GM21529 (cell line): ENCODE results near the gene LITAF.
A peak's percentile ranks its signal among the peaks of the same experiment; 100 is the strongest.
"Not testable (repeated sequence)": the region's sequence is repeated elsewhere in the genome, so short reads cannot be mapped to it uniquely, and the experiment has no call there.

Source experiments
- ATAC-seq: cut with Tn5 transposase; IDR thresholded peaks from one replicate; pipeline ENCODE4 v1.9.1; 2021; ENCODE audit not compliant: unreplicated experiment

Gene LITAF

DNA sequence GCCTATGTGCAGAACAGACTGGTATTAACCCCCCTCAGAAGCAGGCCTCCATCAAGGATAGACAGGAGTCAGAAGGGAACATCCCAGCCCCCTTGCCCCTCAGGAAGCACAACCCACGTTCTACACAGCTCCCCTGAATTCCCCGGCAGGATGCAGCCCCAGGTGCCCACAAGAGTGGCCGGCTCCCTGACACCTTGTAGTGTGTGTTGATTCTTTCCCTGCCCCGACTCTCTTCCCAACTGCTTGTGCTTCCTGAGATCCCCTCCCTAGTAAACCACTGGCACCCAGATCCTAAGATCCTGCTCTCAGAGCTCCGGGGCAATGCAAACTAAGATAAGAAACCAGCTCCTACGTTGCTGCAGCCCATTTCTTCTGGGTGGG is 34.8 kb upstream of the LITAF start:
- no peak for ATAC-seq

DNA sequence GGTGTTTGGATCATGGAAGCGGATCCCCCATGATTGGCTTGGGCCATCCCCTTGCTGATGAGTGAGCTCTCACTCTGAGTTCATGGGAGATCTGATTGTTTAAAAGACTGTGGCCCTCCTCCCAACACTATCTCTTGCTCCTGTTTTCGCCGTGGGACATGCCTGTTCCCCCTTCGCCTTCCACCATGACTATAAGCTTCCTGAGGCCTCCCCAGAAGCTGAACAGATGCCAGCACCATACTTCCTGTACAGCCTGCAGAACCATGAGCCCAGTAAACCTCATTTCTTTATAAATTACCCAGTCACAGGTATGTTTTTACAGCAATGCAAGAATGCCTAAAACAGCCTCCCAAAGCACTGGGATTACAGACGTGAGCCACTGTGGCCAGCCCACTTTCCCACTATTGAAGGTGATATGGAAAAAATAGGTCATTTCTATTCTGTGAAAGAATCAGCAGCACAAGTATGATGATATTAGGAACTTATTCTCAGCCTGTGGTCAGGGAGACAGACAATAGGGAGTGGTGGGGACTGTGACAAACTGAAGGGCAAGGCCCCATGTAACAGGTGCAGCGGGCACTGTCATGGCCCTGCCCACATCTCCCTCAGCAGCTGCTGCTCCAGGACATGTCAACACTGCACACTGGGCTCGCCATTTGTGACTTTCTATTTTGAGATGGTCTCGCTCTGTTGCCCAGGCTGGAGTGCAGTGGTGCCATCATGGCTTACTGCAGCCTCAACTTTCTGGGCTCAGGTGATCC is 33.7 kb upstream of the LITAF start:
- no peak for ATAC-seq

GRCh38 chr16:11619327-11619851 is 32.7 kb upstream of the LITAF start:
- ATAC-seq = no peak

DNA sequence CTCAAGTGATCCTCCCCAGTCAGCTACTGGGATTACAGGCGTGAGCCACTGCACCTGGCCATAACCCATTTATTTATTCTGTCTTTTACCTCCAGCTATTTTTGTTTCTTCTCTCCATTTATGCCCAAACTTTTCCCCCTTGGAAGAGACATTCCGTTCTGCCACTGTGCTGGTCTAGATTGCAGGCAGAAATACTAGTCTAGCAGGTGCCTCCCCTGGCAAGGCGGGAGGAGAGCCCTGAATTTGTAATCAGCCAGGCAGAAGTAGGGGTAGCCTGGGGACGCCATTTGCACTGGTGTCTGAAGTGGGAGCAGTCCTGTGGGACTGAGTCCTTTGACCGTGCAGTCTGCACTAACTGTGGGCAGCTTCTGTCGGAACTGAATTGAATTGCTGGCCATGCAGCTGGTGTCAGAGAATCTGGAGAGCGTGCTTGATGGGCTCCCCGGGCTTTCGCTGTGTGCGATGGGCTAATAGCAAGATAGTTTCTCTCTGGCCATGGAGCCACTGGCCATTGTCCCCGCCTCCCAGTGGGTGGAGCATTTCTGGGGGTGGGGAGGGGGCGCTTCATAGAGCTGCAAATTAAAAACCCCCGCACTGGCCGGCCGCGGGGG is 31.5 kb upstream of the LITAF start:
- ATAC-seq = no peak

- no peak for ATAC-seq
Observed at GRCh38 chr16:11615748-11616447, 29.2 kb upstream of the LITAF start.

GRCh38 chr16:11614587-11615175 is 28.0 kb upstream of the LITAF start:
- no peak for ATAC-seq

DNA sequence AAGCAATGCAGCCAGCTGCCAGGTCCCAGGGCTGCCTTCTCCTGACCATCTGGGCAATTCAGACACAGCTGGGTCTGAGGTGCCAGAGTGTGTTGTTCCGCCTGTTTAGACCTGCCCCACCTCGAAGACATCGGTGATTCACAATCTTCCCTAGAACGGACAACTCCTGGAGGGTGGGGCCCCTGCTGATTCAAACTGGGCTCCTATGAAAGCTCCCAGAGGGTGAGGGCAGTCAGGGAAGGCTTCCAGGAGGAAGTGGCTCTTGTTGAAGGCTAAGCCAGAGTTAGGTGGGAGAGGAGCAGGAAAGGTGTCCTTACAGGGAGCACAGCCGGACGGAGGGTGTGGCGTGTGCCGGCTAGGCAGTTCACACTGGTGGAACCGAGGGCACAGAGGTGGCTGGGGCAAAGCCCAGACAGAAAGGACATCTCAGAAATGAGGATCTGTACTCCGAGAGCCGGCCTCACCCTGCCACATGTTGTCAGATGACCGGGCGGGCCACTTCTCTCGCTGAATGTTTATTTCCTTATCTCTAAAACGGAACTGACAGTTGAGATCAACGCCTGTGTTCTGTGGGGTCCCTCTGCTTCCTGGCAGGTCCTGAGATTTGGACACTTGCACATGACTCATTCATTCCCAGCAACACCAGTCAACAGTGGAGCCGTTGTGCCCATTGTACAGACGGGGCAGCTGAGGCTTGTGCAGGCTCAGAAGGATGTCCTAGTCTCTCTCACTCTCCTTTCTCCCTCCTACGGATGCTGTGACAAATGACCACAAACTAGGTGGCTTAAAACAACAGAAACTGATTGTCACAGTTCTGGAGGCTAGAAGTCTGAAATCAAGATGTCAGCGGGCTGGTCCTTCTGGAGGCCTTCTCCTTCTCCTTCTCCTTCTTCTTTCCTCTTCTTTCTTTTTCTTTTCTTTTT is 26.9 kb upstream of the LITAF start:
- peak; percentile 57 for ATAC-seq

DNA sequence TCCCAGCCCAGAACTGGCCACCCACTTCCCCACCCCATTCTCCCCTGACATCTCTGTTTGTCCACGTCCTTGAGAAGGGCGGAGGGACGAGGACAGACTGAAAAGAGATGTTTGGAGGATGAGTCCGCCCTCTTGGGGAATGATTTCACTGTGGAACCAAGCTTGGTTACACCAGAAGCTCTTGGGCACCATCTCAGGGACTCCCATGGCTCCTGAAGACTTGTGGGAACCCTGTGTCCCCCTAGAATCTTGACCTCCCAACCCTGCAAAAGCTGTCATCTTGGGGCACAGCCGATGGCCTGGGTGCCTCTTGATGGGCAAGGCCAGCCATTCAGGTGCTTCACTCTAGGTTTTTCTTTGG is 25.9 kb upstream of the LITAF start:
- ATAC-seq = no peak

DNA sequence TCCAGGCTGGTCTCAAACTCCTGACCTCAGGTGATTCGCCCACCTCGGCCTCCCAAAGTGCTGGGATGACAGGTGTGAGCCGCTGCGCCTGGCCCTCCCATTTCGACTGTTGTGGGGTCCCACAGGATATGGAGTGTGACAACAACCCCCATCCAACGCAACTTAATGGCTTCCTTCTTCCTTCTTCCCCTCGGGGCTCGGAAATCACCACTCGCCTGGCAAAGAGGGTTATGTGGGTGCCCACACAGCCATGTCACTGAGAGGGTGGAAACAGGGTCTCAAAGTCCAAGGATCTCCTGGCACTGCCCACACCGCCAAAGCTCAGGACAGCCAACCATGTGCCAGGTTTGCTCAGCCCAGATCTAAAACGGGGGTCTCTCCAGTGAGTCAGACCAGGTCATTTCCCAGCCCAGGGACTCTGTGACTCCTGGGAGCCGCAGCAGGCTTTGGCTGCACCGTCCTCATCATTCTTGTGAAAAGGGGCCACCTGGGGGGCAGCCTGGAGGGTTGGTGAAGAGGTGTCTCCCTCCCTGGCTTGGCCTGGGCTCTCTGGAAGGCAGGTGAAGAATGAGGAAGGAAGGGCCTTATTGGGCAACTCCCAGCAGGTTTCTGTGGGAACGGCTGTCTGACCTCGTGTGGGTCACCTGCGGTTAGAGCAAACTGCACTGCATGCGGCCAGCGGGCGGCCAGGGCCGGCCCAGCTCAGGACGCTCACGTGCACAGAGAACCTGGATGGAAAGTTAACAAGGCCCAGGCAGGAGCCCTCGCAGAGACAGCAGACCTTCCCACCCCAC is 25.3 kb upstream of the LITAF start:
- no peak for ATAC-seq

- ATAC-seq = no peak
Observed at GRCh38 chr16:11610580-11610979, 23.9 kb upstream of the LITAF start.

DNA sequence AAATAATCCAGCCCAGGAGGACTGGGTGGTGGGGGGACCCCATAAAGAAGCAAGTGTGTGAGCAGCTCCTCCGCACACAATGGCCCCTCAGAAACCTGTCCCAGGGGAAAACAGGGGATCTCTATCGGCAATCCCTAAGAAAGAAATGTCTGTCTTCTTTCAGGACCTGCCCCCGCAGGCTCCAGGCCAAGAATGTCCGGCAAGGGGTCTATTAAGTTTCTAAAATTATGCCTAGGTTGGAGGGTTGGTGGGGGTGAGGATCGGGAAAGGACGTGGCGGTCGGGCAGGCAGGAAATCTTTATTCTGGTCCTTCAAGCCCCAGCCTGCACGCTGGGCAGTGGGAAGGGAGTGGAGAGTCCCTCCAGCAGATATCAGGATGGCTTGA is 23.4 kb upstream of the LITAF start:
- no peak for ATAC-seq

DNA sequence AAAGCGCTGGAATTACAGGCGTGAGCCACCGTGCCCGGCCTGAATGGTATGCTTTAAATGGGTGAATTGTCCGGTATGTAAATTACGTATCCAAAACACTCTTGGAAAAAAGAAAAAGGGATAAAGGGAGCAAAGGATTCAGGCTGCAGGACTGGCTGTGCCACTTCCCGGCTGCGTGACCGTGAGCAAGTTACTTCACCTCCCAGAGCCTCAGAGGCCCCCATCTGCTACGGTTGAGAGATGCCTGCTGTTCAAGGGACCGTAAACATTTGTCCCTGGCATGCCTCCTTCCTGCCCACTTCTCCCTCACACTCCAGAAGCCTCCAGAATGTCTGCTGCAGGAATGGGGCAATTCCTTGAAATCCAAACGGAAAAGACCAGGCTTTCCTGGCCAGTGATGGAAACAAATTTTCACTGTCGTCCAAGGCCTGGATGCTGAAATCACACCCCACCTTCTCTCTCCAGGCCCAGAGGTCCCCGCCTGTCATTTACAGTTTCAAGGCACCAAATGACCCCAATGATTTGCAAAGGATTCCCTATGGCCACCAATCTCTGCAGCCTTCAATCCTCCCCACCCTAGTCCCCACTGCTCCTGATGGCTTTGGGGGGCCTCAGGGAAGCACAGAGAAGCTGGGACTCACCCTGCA is 22.9 kb upstream of the LITAF start:
- ATAC-seq = no peak

- no peak for ATAC-seq
Observed at GRCh38 chr16:11605891-11606290, 19.2 kb upstream of the LITAF start.

DNA sequence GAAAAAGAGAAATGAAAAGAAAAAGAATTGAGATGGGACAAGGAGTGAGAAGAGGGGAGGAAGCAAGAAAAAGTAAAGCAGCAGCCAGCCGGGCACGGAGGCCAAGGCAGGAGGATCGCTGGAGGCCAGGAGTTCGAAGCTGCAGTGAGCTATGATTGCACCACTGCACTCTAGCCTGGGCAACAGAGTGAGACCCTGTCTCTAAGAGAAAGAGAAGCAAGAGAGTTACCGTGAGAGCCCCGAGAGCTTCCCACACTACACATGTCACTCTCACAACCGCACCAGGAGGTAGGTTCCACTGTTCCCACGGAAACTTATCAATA is 18.8 kb upstream of the LITAF start:
- ATAC-seq = no peak

- ATAC-seq = no peak
Observed at GRCh38 chr16:11604783-11605563, 18.3 kb upstream of the LITAF start.

GRCh38 chr16:11604296-11604695 is 17.6 kb upstream of the LITAF start:
- not testable (repeated sequence) for ATAC-seq

DNA sequence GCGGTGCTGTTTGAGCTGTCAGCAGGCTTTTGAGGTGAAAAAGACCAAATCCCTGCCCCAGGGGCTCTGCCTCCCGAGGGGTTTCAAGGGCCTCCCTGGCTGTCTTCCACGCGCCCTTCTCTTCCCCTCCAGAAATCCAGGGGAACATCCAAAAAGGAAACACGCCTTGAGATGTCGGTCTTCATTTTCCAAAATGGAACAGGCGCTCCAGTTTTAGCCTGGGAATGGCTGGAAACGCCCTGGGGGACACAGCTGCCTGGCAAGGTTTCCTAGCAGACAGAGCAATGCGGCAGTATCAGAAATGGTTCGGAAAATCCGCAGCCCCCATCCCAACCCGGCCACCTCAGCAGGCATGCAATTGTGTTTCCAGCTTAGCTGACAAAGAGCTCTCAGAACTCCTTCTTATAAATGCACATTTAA is 16.6 kb upstream of the LITAF start:
- ATAC-seq = no peak

DNA sequence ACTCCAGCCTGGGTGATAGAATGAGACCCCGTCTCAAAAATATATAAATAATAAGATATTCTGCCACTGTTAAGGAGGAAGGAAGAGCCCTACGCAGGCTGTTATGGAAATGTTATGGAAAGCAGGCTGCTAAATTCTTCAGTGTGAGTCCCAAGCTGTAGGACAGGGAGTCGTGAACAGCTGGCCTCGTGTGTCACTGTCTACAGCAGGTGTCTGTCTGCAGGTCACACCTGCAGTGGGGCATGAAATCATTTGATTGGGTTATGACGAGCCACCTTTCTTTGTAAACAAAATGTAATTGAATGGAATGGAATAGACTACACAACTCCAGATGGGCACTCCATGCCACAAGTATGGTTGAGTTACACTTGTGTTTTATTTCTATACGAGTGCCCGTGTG is 15.6 kb upstream of the LITAF start:
- no peak for ATAC-seq

GRCh38 chr16:11601911-11602310 is 15.2 kb upstream of the LITAF start:
- no peak for ATAC-seq
